HCT116 (cell line): ENCODE measurements around the gene ARID5B. TPM values are rescaled to one million over a fixed set of nuclear protein-coding genes. Genes with fewer than 3 reads are reported as not detected.

ENCODE experiments used
- ATAC-seq: fragments of 200-7000 bp; cut with Tn5 transposase; 2 replicates; pipeline ENCODE4 v1.9.1; 2020; ENCODE audit warnings: mild to moderate bottlenecking, moderate library complexity
- BruUV-seq: library from RNA; stranded (reverse); fragments of 400-500 nt; replicated peaks from 2 replicates; lab custom pipeline; 2021; lab: Mats Ljungman, UMichigan
- CTCF ChIA-PET: fragments of 300-600 bp; sonication (Branson Sonifier 250); formaldehyde crosslinking; loops from one replicate; lab custom pipeline; 2021; ENCODE audit warnings: antibody characterized with exemption; lab: Charles Lee
- POLR2A ChIA-PET: fragments of 300-600, 350-600 bp; sonication (Branson Sonifier 250); formaldehyde crosslinking; loops from one replicate; lab custom pipeline; 2021; ENCODE audit warnings: antibody characterized with exemption; lab: Charles Lee
- RAD21 ChIA-PET, 2 experiments: fragments of 300-600 bp; sonication (Branson Sonifier 250); formaldehyde crosslinking; loops; one replicate each; lab custom pipeline; 2023; ENCODE audit warnings: low total read pairs in 2 of 2; ENCODE audit not compliant: uncharacterized antibody in 2 of 2, unreplicated experiment in 2 of 2, low non-redundant PET in 1 of 2; lab: Charles Lee
- DNase-seq: peaks from one replicate; pipeline ENCODE4 v3.0.0-alpha.2; 2010; ENCODE audit warnings: low read depth, low spot score
- H2AFZ ChIP-seq: fragments of 200-600 bp; shearing (Covaris generic), sonication (generic); 2 replicates; pipeline ENCODE4 v1.6.1; 2017; ENCODE audit warnings: low read depth, mixed run types, mixed read lengths, antibody characterized with exemption, low read length; ENCODE audit not compliant: poor library complexity, severe bottlenecking
- H3K27ac ChIP-seq: 2 replicates; pipeline ENCODE4 v1.5.1; 2012; ENCODE audit warnings: low read depth, low read length
- H3K27me3 ChIP-seq: fragments of 200-600 bp; sonication (generic); 2 replicates; pipeline ENCODE4 v1.6.1; 2016; ENCODE audit warnings: mixed run types, low read length, mixed read lengths; ENCODE audit not compliant: insufficient read depth
- H3K36me3 ChIP-seq, 2 experiments: fragments of 200-500 bp in 1 of 2; fragments of 200-600 bp in 1 of 2; sonication (Bioruptor generic) in 1 of 2; sonication (generic) in 1 of 2; 2 replicates each; pipeline versions ENCODE4 v1.5.1 to v1.6.1; 2014 to 2016; ENCODE audit warnings: low read length in 2 of 2, inconsistent platforms in 1 of 2, mixed read lengths in 1 of 2, mixed run types in 1 of 2; ENCODE audit not compliant: insufficient read depth in 2 of 2, control insufficient read depth in 1 of 2
- H3K4me1 ChIP-seq, 2 experiments: fragments of 200-600 bp in 1 of 2; sonication (generic) in 1 of 2; 2 replicates each; pipeline versions ENCODE4 v1.5.1 to v1.6.1; 2012 to 2017; ENCODE audit warnings: low read length in 2 of 2, inconsistent platforms in 1 of 2, mild to moderate bottlenecking in 1 of 2, mixed read lengths in 1 of 2, mixed run types in 1 of 2, moderate library complexity in 1 of 2; ENCODE audit not compliant: insufficient read depth in 2 of 2, control insufficient read depth in 1 of 2
- H3K4me2 ChIP-seq: fragments of 200-600 bp; sonication (generic); 2 replicates; pipeline ENCODE4 v1.6.1; 2017; ENCODE audit warnings: mixed run types, low read length, mixed read lengths
- H3K4me3 ChIP-seq, 2 experiments: fragments of 200-600 bp in 1 of 2; sonication (generic) in 1 of 2; replicated peaks in 1 of 2; 2 replicates each; pipeline ENCODE4 v1.5.1; 2011 to 2016; ENCODE audit warnings: low read length in 2 of 2, control low read depth in 1 of 2, low read depth in 1 of 2, mild to moderate bottlenecking in 1 of 2, mixed read lengths in 1 of 2, mixed run types in 1 of 2
- H3K79me2 ChIP-seq: fragments of 200-600 bp; sonication (generic); 2 replicates; pipeline ENCODE4 v1.6.1; 2017; ENCODE audit warnings: mild to moderate bottlenecking, mixed run types, low read length, moderate library complexity, mixed read lengths; ENCODE audit not compliant: insufficient read depth
- H3K9ac ChIP-seq: fragments of 200-600 bp; sonication (generic); 2 replicates; pipeline ENCODE4 v1.6.1; 2016; ENCODE audit warnings: low read length, mixed read lengths
- H3K9me2 ChIP-seq: fragments of 200-600 bp; sonication (generic), shearing (Covaris generic); 2 replicates; pipeline ENCODE4 v1.6.1; 2017; ENCODE audit warnings: mixed run types, mild to moderate bottlenecking, moderate library complexity; ENCODE audit not compliant: insufficient read depth
- H3K9me3 ChIP-seq, 2 experiments: fragments of 200-500 bp in 1 of 2; fragments of 200-600 bp in 1 of 2; sonication (Bioruptor generic) in 1 of 2; sonication (generic) in 1 of 2; 2 replicates each; pipeline ENCODE4 v1.6.1; 2014 to 2017; ENCODE audit warnings: low read length in 2 of 2, mixed read lengths in 2 of 2, inconsistent platforms in 1 of 2, low read depth in 1 of 2, mild to moderate bottlenecking in 1 of 2, mixed run types in 1 of 2, moderate library complexity in 1 of 2; ENCODE audit not compliant: control insufficient read depth in 1 of 2, insufficient read depth in 1 of 2
- H4K20me1 ChIP-seq: fragments of 200-600 bp; sonication (generic), shearing (Covaris generic); 2 replicates; pipeline ENCODE4 v1.6.1; 2017; ENCODE audit warnings: mixed run types, mild to moderate bottlenecking, moderate library complexity; ENCODE audit not compliant: insufficient read depth
- CBX3 ChIP-seq: IDR thresholded peaks from 2 replicates; pipeline ENCODE4 v1.6.1; 2012; ENCODE audit warnings: low read depth
- CTCF ChIP-seq, 3 experiments: fragments of 200-600 bp in 1 of 3; sonication (generic) in 1 of 3; IDR thresholded peaks in 2 of 3; conservative IDR thresholded peaks in 1 of 3; 2 replicates each; pipeline ENCODE4 v1.5.1; 2012 to 2017; ENCODE audit warnings: low read depth in 2 of 3, low read length in 2 of 3, antibody characterized with exemption in 1 of 3, borderline replicate concordance in 1 of 3, control low read depth in 1 of 3, mild to moderate bottlenecking in 1 of 3, mixed read lengths in 1 of 3, mixed run types in 1 of 3, moderate library complexity in 1 of 3; ENCODE audit not compliant: insufficient read depth in 1 of 3
- EGR1 ChIP-seq: IDR thresholded peaks from 2 replicates; pipeline ENCODE4 v1.6.1; 2012; ENCODE audit warnings: low read depth
- ELF1 ChIP-seq: IDR thresholded peaks from 2 replicates; pipeline ENCODE4 v1.6.1; 2012; ENCODE audit warnings: low read depth, borderline replicate concordance
- EZH2 ChIP-seq: fragments of 200-600 bp; sonication (generic); IDR thresholded peaks from 2 replicates; pipeline ENCODE4 v1.6.1; 2017; ENCODE audit warnings: antibody characterized with exemption, mixed run types
- EZH2phosphoT487 ChIP-seq: fragments of 200-600 bp; IDR thresholded peaks from 2 replicates; pipeline ENCODE4 v1.6.1; 2018; ENCODE audit warnings: antibody characterized with exemption, borderline replicate concordance
- POLR2AphosphoS5 ChIP-seq: IDR thresholded peaks from 2 replicates; pipeline ENCODE4 v1.6.1; 2011; ENCODE audit warnings: mild to moderate bottlenecking, low read depth, low read length, moderate library complexity
- RAD21 ChIP-seq: IDR thresholded peaks from 2 replicates; pipeline ENCODE4 v1.6.1; 2012; ENCODE audit warnings: low read depth, mild to moderate bottlenecking
- REST ChIP-seq: IDR thresholded peaks from 2 replicates; pipeline ENCODE4 v1.6.1; 2012; ENCODE audit warnings: low read depth
- SRF ChIP-seq: IDR thresholded peaks from 2 replicates; pipeline ENCODE4 v1.6.1; 2012; ENCODE audit warnings: low read depth
- YY1 ChIP-seq: IDR thresholded peaks from 2 replicates; pipeline ENCODE4 v1.6.1; 2011; ENCODE audit warnings: low read length, low read depth, moderate library complexity, mild to moderate bottlenecking; ENCODE audit not compliant: insufficient replicate concordance; ENCODE audit errors: extremely low read depth
- intact Hi-C: fragments of 100-400 bp; cut with micrococcal nuclease; formaldehyde crosslinking; loops from 2 replicates; pipeline ENCODE4 v1.10.0; 2022
- total RNA-seq: library from RNA; stranded (reverse); gene quantifications from one replicate; pipeline ENCODE4 v1.2.1, GENCODE V29; 2021; ENCODE audit not compliant: unreplicated experiment

ARID5B gene
- total RNA-seq, 1 experiment from 2014 or later = 4.7 TPM

GRCh38 chr10:62095181-62096122 is 194.0 kb downstream of the ARID5B start:
- ATAC-seq = no peak
- no peak overlapping the region for H3K4me3 ChIP-seq
- no peaks in the 10 kb centered on the region for H3K9me3 ChIP-seq
- no peaks in the 10 kb centered on the region for H3K79me2 ChIP-seq
- no peaks in the 10 kb centered on the region for H3K27me3 ChIP-seq
- BruUV-seq = no TSS peak
- H3K4me2 ChIP-seq = no peak overlapping the region
- no peak overlapping the region for H3K9ac ChIP-seq
- H3K27ac ChIP-seq = no peak overlapping the region
- CTCF ChIA-PET = no interaction called here
- TF ChIP-seq POLR2AphosphoS5 (no peak), CTCF (IDR thresholded peaks at IDR 0.05 in 2 of 3, conservative IDR thresholded peaks at IDR 0.05 in 1 of 3; ENCODE audit: borderline replicate concordance in 1 of 3, insufficient read depth in 1 of 3, low read depth in 2 of 3, low read length in 2 of 3) (no peak), REST (no peak), EZH2phosphoT487 (no peak), CBX3 (no peak), RAD21 (no peak), EGR1 (no peak), YY1 (no peak), EZH2 (no peak), ELF1 (no peak), SRF (no peak)
- no peaks in the 10 kb centered on the region for H3K9me2 ChIP-seq
- peaks cover 0 to 11% of the 10 kb centered on the region in 2 experiments; a peak in 3 of 4 replicates for H3K4me1 ChIP-seq
- H2AFZ ChIP-seq = no peak overlapping the region
- POLR2A ChIA-PET = no interaction called here
- peaks cover 0 to 7% of the 10 kb centered on the region in 2 experiments; a peak in 2 of 4 replicates for H3K36me3 ChIP-seq
- DNase-seq = no peak
- H4K20me1 ChIP-seq = no peaks in the 10 kb centered on the region
- intact Hi-C loops = no loop called here
- RAD21 ChIA-PET = no interaction called here
